ENCODE data around the gene TMEM219.
A peak's percentile ranks its signal among the peaks of the same experiment; 100 is the strongest.
"Not testable (repeated sequence)": the region's sequence is repeated elsewhere in the genome, so short reads cannot be mapped to it uniquely, and the experiment has no call there.

Gene TMEM219

DNA sequence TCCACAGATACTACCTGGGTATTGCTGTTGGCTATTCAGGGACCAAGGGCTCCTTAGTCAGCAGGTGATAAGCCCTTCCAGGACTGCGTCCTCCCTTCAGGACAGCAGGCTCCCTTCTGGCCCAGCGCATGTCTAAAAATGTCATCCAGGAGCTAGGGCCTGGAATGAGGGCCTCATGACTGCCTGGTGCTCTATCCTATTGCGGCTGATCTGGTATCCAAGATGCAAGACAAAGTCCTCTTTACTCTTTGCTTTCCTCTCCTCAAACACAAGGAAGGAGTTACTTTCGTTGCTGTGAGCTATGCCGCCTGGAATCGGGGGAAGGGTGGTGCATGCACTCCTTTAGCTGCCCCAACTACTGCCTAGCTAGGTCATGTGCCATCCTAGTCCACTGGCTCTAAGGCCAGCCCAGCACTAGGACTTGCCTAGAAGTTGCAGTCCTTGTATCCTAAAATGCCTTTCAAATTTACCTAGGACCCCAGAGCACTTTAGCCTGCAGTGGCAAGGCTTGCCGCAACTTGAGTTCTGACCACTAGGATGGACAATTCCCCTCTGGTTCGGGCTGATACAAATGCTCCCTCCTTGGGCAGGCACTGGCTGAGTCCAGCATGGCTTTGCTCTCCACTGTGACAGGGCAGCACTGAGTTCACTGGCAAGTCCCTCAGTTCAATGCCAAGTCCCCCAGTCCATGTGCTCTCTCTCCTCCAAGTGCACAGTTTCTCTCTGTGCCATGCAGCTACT is 10.1 kb upstream of the TMEM219 start:
- no peak for DNase-seq

DNA sequence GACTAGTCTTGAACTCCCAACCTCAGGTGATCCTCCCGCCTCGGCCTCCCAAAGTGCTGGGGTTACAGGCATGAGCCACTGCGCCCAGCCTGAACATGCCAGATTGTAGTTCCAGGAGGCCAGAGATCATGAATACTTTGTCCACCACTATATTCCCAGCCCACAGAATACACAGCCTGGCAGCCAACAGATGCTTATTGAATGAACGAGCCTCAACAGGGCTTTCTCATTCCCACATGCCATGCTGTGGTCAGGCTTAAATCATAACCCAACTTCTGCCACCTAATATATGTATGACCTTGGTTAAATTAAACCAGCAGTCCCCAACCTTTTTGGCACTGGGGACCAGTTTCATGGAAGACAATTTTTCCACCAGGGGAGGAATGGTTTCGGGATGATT is 3.1 kb upstream of the TMEM219 start:
- no peak for DNase-seq

DNA sequence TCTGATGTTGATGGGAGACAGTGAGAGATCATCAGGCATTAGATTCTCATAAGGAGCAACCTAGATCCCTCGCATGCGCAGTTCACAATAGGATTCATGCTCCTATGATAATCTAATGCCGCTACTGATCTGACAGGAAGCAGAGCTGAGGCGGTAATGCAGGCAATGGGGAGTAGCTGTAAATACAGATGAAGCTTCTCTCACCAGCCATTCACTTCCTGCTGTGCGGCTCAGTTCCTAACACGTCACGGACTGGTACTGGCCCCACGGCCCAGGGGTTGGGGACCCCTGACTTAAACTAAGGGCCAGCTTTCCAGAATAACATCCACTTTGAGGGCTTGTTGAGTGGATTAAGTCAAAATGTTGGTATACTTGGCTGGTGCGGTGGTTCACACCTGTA is 2.6 kb upstream of the TMEM219 start:
- DNase-seq = no peak

DNA sequence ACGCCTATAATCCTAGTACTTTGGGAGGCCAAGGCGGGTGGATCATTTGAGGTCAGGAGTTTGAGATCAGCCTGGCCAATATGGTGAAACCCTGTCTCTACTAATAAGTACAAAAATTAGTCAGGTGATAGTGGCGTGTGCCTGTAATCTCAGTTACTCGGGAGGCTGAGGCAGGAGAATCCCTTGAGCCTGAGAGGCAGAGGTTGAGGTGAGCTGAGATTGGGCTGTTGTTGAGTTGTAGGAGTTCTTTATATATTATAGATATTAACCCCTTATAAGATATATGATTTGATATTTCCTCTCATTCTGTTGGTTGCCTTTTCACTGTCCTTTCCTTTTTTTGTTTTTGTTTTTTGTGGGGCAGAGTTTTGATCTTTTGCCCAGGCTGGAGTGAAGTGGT is 2.1 kb upstream of the TMEM219 start:
- not testable (repeated sequence) for DNase-seq

DNA sequence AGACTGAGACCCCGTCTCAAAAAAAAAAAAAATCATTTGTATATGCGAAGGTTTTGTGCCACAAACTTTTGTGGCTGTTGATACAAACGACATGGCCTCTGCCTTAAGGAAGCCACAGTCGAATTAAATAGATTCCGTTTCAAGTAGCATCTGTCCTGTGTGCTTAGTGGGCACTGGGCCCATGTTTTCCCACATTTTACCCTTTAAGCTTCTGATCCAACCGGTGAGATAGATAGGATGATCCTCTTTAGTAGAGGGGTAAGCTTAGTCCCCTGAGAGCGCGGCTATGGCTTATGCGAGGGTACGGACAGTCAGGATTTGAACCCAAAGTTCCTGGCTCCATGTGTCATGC is 776 bp upstream of the TMEM219 start:
- DNase-seq = no peak

DNA sequence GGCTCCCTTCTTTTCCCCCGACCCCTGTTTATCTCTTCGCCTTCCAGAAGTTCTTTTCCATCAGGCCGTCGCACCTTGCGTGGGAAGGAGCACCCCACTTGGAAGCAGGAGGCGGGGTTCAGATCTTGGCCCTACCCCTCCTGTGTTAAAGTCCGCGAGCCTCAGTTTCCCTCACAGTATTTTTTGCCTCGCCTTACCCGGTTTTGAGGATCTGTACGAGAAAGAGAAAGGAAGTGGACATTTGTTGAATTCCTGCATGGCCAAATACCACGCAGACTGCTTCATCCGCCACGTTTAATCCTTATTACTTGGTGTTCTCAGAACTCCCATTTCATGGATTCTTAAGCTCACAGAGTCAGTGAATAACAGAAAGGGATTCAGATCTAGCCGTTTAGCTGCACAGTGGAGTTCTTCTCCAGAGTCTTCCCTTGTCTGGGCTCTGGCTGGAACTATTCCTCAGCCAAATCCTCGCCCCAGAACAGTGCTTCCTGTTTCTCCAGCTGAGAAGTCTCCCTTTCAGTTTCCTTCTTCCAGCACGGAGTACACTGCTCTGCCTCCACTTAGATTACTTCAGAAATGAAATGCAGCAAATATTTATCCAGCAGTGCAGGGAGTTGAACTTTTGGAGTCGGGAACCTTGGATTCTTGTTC is 590 bp downstream of the TMEM219 start:
- DNase-seq = no peak

DNA sequence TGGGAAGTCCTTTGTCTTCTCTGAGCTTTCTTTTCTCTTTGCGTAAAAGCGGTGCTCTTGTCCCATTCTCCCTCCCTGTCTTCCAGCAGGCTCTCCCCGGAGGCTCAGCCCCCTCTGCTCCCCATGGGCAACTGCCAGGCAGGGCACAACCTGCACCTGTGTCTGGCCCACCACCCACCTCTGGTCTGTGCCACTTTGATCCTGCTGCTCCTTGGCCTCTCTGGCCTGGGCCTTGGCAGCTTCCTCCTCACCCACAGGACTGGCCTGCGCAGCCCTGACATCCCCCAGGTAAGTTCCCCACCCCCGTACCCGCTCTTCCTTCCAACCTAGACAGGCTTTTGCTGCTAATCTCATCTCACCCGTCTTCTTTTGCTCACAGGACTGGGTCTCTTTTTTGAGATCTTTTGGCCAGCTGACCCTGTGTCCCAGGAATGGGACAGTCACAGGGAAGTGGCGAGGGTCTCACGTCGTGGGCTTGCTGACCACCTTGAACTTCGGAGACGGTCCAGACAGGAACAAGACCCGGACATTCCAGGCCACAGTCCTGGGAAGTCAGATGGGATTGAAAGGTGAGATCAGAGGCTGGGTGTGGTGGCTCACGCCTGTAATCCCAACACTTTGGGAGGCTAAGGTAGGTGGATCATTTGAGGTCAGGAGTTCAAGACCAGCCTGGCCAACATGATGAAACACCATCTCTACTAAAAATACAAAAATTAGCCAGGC is 1.3 kb downstream of the TMEM219 start:
- DNase-seq = no peak

DNA sequence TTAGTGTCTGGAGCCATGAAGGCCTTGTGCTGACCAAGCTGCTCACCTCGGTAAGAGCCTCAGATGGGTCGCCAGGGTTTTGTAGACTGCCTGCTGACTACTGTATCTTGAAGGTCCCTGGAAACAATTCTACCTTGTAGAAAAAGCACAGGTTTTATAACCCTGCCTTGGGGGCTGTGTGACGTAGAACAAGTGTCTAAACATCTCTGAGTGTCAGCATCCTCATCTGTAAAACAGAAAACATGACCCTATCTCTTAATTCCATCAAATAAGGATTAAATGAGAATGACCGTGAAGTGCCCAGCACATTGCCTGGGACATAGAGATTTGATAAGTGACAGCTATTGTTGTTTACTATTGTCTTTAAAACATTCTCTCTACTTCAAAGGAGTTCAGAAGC is 6.3 kb downstream of the TMEM219 start:
- DNase-seq = no peak

DNA sequence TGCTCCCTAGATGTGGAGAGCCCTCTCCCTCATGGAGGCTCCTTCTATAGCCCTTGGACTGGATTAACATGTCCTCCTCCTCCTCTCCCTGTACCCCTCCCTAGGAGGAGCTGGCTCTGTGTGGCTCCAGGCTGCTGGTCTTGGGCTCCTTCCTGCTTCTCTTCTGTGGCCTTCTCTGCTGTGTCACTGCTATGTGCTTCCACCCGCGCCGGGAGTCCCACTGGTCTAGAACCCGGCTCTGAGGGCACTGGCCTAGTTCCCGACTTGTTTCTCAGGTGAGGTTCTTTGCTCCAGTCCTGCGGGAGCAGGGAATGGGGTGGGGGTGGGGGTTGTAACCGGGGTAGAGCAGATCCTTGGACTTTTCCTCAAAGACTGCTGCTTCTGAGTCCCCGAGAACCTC is 9.4 kb downstream of the TMEM219 start:
- no peak for DNase-seq

DNA sequence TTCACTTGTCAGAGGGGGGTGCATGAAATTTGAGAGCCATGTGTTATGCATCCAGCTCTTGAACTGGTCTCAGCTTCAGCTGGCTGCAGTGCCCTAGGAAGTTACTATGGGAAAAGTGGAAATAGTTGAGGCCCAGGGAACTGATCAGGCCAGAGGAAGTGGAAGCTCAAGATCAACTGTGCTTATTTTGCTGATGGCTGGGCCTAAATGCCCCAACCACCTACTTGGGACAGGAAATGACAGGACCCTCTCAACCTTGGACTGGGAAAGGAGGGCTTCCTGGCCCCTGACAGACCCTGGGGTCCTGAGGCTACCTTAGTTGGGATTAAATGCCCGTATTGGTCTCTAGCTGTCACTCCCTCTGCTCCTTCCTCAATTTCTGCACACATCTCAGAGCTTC is 10.6 kb downstream of the TMEM219 start:
- DNase-seq = no peak

DNA sequence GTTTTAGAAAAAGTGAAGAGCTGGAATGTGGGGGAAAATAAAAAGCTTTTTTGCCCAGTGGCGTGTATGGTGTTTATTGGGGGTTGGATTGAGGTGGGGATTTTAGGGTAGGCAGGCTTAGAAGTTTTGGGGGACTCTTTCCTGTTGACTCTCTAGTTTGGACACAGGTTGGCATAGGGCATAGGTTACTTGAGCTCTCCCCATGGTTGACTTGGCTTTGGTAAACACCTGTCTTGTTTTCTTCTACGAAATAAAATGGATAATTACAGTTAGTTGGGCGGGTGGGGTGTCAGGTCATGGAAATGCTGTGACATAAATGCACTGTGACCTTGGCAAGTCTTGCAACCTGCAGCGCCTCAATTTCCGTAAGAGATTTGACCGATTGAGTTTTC is 11.1 kb downstream of the TMEM219 start:
- no peak for DNase-seq

DNA sequence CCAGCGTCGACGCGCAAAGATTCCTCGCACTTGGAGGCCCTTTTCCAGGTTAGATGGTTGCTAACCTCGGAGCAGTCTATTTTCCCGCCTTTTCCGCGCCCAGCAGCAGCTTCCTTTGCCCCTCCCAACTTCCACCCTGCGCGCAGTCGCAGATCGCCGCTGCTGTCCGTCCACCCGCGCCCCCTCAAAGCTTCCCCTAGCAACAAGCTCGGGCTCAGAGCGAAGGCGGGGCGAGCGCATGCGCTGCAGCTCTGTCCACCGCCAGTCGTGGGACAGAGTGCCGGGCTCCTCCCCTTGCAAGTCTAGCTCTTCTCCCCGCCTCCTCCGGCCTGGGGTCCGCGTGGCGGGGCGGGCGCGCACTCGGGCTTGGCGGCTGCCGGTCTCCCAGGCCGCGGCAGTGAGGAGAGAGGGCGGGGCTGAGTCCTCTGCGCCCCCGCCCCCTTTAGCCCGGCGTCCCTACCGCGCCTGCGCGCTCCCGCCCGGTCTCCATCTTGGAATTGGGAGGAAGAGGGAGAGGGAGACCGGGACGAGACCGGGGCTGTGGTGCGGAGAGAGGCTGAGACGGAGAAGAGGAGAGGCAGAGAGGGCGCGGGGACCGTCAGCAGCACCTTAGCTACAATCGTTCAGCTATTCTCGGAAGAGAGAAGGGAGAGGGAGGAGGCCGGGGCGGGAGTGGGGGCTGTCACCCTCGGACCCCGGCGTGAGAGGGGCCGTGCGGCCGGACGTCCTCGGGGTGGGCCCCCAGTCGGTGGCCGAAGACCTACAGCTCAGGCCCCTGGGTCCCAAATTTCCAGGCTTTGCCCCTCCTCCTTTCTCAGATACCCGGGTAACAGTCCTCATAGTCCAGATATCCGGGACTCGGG is 11.7 kb downstream of the TMEM219 start, which contains the start of gene TAOK2:
TAOK2 (plus strand) TSS at position 485 of the 863 bp plus-strand sequence. CDS start 3,905 bp downstream, outside the sequence.
- peak; percentile 100 for DNase-seq

DNA sequence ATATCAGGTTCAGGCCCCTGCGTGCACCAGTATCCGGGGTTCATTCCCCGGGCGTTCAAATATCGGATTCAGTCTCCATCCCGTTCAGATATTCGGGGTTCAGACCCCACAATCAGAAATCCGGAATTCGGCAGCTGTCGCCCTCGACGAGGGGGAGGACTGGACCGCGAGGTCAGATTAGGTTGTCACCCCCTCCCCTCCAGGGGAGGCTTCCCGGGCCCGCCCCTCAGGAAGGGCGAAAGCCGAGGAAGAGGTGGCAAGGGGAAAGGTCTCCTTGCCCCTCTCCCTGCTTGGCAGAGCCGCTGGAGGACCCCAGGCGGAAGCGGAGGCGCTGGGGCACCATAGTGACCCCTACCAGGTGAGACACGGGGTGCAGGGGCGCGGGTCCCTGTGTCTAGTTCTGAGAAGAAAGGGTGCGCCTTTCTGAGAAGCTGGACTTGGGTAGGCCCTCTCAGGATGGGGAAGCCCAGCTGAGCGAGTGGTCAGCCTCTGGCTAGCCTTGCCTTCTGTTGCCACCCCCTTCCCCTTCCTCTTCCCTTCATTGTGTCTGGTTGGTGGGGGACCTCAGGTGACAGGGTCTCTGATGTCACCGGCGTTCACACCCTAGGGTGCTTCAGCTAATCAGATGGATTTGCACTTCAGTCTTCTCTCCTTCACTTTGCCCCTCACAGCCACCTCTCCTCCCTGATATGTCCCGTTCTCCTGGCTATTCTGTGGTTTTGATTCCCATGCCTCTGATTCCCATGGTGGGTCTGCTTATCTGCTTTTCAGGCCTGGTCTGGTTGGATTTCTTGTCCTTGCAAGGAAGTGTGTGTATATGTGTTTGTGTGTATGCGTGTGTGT is 12.6 kb downstream of the TMEM219 start:
- peak; percentile 54 for DNase-seq

DNA sequence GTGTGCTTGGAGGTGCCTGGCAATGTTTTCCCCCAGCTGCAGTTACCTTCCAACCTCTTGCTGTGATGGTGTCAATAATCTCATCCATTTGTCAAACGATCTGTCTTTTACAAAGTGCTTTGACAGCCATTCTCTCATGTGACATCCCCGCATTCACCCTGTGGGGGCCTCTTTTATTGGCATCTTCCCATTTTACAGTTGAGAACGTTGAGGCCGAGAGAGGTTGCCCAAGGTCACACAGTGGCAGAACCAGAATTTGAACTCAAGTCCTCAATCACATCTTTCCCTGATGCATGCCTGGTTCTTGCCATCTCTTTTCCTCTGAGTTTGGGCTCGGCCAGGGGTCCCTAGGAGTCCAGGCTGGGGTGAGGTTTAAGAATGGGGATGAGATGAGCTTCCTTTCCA is 13.3 kb downstream of the TMEM219 start:
- DNase-seq = no peak

DNA sequence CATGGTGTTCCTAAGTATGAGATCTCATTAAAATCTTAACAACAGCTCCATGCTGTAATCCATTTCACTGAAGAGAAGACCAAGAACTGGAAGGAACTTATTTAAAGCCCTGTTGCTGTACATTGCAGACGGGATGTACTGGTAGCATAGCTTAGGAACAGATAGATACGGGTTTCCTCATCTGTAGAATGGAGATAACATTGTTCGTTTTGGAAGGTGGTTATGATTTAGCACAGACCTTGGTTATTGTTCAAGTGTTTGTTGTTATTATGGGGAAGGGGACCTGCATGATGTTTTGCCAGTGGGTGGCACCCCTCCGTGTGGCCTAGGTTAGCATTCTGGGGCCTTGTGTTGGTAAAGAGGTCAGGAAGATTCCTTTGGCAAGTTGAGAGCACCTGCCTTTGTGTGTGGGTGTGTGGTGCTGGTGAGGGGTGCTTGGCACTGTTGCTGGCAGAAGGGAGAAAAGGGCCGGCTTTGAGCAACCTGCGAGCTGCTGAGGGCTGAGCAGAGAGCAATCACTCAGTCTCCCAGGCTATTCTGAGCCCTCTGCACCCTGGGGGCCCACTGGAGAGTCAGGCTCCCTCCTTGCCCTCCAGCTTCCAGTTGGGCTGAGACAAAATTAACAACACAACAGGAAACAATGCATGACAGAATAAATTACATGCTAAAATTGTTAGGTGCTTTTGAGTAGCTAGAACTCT is 14.1 kb downstream of the TMEM219 start:
- peak; percentile 42 for DNase-seq

DNA sequence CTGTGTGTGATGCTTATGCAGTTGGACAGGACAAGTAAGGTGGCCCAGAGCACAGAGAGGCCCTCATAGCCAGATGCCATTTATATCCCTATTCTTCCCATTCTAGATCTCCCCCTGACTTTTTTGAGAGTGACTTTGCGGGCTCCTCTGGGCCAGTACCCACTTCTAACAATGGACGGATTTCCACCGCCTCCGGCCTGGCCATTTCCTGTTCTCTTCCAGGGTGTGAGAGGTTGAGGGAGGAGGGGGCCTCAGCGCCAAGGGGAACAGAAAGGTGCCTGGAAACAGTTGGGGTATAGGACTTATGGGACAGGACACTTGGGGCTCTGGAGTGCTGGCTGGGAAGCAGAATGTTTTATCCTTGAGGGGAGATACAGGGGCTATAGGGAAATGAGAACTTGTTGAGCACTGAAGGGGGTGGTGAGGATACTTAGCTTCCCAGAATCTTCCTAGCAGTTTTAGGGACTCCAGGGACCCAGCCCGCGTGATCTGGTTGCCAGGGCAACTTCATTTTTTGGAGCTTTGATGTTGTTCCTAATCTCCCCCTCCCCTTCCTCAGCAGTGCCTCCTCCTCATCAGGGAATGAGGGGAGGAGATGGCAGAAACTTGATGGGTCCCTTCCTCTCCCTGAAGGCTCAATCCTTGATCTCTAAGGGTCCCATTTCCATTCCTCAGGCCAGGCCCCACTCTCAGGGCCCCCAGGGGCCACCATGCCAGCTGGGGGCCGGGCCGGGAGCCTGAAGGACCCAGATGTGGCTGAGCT is 15.4 kb downstream of the TMEM219 start:
- DNase-seq = no peak

DNA sequence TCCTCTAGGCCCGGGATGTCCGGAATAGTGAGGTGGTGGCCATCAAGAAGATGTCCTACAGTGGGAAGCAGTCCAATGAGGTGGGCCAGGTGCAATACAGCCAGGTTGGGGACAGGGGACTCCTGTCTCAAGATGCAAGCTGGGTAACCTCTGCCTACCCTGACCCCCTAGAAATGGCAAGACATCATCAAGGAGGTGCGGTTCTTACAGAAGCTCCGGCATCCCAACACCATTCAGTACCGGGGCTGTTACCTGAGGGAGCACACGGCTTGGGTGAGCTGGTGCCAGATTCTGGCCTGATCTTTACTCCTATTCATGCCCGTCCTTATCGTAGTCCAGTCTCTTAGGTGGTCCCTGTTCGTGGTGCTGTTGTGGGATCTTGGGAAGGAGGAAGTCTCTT is 16.2 kb downstream of the TMEM219 start:
- no peak for DNase-seq

DNA sequence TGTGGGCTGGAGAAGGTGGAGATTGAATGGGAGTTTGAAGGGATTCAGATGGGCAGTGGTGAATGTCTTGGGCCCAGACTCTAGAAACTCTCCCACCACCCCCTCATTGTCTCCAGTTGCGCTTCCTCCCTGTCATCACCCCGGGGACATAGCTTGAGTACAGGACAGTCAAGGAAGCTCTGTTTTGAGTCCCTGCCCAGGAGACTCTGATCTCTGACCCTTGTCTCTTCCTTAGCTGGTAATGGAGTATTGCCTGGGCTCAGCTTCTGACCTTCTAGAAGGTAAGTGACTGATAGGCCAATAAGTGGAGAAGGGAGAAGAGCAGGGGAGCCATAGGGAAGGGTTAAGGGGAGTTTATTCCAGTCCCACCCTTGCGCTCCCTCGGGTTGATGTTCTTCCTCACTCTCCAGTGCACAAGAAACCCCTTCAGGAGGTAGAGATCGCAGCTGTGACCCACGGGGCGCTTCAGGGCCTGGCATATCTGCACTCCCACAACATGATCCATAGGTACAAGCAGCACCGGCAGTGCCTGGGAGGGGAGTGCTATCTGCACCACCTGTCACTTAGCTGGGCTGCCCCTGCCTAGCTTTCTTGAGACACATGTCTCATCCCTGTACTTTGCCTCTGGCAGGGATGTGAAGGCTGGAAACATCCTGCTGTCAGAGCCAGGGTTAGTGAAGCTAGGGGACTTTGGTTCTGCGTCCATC is 16.8 kb downstream of the TMEM219 start:
- no peak for DNase-seq

DNA sequence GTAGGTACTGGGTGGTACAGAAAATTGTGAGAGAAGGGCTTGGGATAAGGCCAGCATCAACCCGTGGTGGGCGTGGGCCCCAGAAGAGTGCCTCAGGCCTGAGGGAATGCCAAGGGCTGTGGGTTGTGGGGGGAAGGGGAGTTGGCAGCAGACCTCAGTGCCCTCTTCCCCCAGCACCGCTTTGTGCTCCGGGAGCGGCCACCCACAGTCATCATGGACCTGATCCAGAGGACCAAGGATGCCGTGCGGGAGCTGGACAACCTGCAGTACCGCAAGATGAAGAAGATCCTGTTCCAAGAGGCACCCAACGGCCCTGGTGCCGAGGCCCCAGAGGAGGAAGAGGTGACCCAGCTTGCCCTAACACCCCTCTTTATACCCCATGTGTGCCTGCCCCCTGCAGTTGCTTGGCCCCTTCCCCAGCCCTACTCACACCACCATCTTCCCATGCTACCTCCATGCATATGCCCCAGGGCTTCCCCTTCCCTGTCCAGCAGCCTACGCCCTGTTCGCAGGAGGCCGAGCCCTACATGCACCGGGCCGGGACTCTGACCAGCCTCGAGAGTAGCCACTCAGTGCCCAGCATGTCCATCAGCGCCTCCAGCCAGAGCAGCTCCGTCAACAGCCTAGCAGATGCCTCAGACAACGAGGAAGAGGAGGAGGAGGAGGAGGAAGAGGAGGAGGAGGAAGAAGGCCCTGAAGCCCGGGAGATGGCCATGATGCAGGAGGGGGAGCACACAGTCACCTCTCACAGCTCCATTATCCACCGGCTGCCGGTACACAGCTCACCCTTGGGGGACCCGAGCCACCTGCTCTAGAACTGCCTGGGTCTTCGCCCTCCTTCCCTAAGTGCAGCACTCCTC is 20.9 kb downstream of the TMEM219 start:
- no peak for DNase-seq

All from islet precursor cell (in vitro differentiated cells).